ENCODE results near the gene PIGO. TPM values are rescaled to one million over a fixed set of nuclear protein-coding genes. Genes with fewer than 3 reads are reported as not detected.
A peak's percentile ranks its signal among the peaks of the same experiment; 100 is the strongest.

The PIGO gene
- total and polyA plus RNA-seq, 2 experiments from 2014 or later, result 11.2 to 18.9 TPM

- Histone ChIP-seq H3K27me3 (ENCODE audit: insufficient read depth) (no peaks in the 10 kb centered on the region), H3K4me1 (ENCODE audit: insufficient read depth) (peaks cover 16% of the 10 kb centered on the region), H2AFZ (peak overlapping the region; percentile 78; the same call in 1 of the 2 replicates), H3K4me2 (peak overlapping the region; percentile 94), H3K9me2 (ENCODE audit: insufficient read depth) (no peaks in the 10 kb centered on the region), H3K36me3 (ENCODE audit: insufficient read depth) (no peaks in the 10 kb centered on the region), H3K27ac (ENCODE audit: low read depth) (peak overlapping the region; percentile 95), H3K79me2 (replicated peaks; ENCODE audit: insufficient read depth) (peaks cover 16% of the 10 kb centered on the region; the same call in 1 of the 2 replicates), H3F3A (replicated peaks; ENCODE audit: low read depth) (0 out of 2 replicates have a peak, but pooled peaks cover 7% of the 10 kb centered on the region), H3K4me3 (peak overlapping the region; percentile 68), H4K20me1 (replicated peaks; ENCODE audit: insufficient read depth) (no peaks in the 10 kb centered on the region)
- peak; percentile 40 for ATAC-seq
- TF ChIP-seq ZNF462 (CRISPR knock-in tag; IDR thresholded peaks at IDR 0.05) (no peak), JUNB (IDR thresholded peaks at IDR 0.05; ENCODE audit: unreplicated experiment) (no peak), CREB1 (CRISPR knock-in tag; IDR thresholded peaks at IDR 0.05; ENCODE audit: low read depth) (no peak), CTCF (conservative IDR thresholded peaks at IDR 0.05; ENCODE audit: low read depth in 2 of 2) (no peak), ZNF331 (CRISPR knock-in tag; IDR thresholded peaks at IDR 0.05; ENCODE audit: low read depth) (no peak), NANOG (IDR thresholded peaks at IDR 0.05; ENCODE audit: borderline replicate concordance) (no peak), ETS1 (IDR thresholded peaks at IDR 0.05) (no peak), POLR2AphosphoS5 (IDR thresholded peaks at IDR 0.05; ENCODE audit: low read depth) (no peak), EZH2 (IDR thresholded peaks at IDR 0.05; ENCODE audit: low read depth, unreplicated experiment) (no peak), STAT1 (IDR thresholded peaks at IDR 0.05; ENCODE audit: unreplicated experiment) (no peak), REST (IDR thresholded peaks at IDR 0.05; ENCODE audit: unreplicated experiment) (no peak), ZNF114 (CRISPR knock-in tag; IDR thresholded peaks at IDR 0.05) (no peak), EZH2phosphoT487 (IDR thresholded peaks at IDR 0.05; ENCODE audit: unreplicated experiment) (no peak)
- Mint-ChIP-seq H3K4me3 (peak overlapping the region; percentile 91), H3K4me1 (peaks cover 39% of the 10 kb centered on the region), H3K9me3 (no peaks in the 10 kb centered on the region), H3K36me3 (ENCODE audit: low read depth) (no peaks in the 10 kb centered on the region; the same call in 2 of the 3 replicates), H3K27me3 (ENCODE audit: insufficient read depth, low read depth, poor library complexity) (peaks cover 16% of the 10 kb centered on the region), H3K27ac (peak overlapping the region; percentile 88)
- DNase-seq (ENCODE audit: low spot score), result peak; percentile 98
These were observed 17.9 kb upstream of the PIGO start for GRCh38 chr9:35114113-35114839.

All from GM23338 (cell line).